ENCODE results near the gene HSPA12A.
A peak's percentile ranks its signal among the peaks of the same experiment; 100 is the strongest.
"Not testable (repeated sequence)": the region's sequence is repeated elsewhere in the genome, so short reads cannot be mapped to it uniquely, and the experiment has no call there.

HSPA12A gene

DNA sequence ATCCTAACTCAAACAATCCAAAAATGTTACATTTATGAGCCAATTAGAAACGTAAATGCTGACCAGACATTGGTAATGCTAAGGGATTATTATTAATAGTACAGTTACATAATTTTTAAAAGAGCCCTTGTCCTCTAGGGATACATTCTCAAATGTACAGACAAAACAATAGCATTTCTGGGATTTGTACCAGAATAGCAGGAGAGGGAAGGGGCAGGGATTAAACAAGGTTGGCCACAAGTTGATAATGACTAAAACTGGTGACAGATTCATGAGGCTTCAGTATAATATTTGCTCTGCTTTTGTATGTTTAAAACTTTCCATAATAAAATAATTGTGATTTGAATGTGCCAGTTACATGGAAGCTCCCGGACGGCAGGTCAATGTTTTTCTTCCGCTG is 27.0 kb downstream of the HSPA12A start:
- DNase-seq (ENCODE audit: low spot score): no peak

DNA sequence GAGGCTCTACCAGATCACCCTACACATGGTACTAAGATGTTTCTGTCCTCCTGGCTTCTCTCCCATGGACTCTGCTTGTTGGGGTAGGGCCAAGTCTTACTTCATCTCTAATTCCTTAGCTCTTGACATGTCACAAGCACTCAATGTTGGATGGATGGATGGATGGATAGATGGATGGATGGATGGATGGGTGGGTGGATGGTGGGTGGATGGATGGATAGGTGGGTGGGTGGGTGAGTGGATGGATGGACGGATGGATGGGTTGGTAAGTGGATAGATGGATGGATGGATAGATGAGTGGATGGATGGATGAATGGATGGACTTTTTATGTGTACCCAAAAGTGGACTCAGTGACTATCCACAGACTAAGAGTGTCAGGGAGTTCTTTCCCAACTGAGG is 28.5 kb downstream of the HSPA12A start:
- DNase-seq (ENCODE audit: low spot score): no peak

DNA sequence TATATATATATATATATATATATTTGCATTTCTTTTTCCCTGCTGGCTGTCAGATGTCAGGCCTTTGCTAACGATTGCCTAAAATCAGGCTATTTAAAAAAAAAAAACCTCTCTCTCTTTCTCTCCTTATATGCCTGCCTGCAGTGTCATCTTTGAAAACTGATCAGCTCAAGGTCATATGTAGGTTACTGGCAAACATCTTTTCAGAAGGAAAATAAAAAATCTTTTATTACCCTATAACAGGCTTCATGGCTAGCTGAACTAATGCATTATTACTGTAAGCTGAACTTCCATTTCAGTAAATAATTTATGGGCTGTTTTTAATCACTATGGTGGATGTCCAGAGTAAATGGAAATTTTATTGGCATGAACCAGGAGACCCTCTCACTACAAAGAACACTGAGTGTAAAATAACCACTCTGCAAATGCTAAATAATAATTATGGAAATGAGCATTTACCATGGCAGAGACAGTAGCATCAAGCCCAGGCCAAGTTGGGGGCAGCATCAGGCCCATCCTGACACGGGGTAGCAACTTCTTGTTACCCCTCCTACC is 29.3 kb downstream of the HSPA12A start:
- DNase-seq (ENCODE audit: low spot score): no peak

DNA sequence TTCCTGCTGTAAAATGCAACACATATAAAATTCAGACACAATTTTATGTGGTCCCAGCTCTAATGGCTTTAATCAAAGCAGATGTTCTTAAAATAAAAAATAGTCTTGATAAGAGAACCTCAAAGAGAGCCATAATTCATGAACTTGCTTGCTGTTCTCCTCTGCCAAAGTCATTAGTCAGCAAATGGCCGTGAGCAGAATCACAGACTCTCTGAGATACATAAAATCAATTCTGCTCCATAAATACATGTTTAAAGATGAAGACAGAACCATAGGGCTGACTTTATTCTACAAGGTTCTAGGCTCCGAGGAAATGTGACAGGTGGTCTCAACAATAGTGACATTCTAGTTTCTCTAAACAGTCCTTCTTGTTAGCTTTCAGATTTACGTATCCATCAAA is 29.8 kb downstream of the HSPA12A start:
- no peak for DNase-seq (ENCODE audit: low spot score)

DNA sequence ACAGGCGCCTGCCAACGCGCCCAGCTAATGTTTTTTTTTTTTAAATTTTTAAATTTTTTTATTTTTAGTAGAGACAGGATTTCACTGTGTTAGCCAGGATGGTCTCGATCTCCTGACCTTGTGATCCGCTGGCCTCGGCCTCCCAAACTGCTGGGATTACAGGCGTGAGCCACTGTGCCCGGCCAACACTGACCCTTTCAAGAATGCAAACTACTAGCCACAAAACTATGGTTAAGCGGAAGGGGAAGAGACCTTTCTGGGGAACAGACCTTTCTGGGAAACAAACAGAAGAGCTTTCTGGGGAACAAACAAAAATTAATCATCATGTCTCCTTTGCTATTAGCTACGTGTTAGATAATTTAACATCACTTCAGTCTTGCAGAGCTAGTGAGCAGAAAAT is 30.6 kb downstream of the HSPA12A start:
- DNase-seq (ENCODE audit: low spot score): not testable (repeated sequence)

DNA sequence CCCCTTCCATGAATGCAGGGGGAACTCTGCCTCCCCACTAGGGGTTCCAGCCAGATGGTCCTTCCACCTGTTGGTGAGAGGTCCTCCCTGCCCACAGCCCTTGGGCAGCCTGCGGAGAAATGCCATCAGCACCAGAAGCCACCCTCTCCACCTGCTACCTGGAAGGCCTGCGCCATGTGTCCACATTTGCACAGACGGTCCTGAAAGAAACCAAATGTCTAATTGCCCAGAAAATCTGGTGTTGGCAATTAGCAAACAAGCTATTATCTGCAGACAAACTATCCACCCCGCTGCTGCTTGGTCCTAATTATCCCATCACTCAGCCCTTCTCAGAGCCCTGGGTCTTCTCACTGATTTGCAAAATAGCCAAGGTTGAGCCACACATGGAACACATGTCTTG is 32.3 kb downstream of the HSPA12A start:
- no peak for DNase-seq (ENCODE audit: low spot score)

DNA sequence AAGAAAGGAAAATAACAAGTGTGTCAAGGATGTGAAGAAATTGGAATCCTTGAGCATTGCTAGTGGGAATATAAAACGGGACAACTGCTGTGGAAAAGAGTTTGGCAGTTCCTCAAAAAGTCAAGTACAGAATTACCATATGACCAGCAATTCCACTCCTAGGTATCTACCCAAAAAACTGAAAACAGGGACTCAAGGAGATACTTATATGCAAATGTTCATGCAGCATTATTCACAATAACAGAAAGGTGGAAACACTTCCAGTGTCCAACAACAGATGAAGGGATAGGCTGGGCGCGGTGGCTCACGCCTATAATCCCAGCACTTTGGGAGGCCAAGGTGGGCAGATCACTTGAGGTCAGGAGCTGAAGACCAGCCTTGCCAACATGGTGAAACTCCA is 33.5 kb downstream of the HSPA12A start:
- no peak for DNase-seq (ENCODE audit: low spot score)

DNA sequence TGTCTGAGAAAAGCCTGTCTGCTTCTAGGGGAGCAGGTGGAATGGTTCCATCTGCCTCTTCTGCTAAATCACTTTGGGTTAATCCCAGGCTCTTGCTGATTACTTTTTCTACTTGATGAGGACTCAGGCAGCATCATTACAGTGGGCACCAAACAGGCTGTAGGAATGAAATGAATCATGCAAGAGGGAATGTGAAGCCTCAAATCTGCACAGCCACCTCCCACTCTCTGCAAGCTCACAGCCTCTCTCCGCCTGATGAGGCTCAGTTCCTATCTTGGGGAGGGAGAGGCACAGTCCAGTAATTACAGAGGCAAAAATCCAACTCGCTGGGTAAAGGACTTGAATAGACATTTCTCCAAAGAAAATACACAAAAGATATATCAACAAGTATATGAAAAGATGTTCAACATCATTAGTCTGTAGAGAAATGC is 34.0 kb downstream of the HSPA12A start:
- DNase-seq (ENCODE audit: low spot score): no peak

DNA sequence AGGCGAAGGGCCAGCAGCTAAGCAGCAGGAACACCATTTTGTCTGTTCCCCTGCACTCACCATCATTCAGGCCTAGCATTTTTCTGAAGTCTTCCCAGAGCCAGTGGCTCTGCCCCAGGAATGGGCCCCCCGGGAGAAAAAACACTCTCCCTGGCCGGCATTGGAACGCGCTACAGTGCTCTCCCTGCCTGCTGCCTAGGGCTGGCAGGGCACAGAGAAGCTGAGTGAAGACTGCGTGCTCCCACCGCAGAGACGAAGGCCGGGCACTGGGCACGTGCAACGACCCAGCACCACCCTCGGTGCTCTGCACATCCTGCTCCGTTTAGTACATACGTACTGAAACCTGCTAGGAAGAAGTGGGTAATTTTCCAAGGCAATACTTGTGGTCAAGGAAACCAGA is 34.4 kb downstream of the HSPA12A start:
- no peak for DNase-seq (ENCODE audit: low spot score)

DNA sequence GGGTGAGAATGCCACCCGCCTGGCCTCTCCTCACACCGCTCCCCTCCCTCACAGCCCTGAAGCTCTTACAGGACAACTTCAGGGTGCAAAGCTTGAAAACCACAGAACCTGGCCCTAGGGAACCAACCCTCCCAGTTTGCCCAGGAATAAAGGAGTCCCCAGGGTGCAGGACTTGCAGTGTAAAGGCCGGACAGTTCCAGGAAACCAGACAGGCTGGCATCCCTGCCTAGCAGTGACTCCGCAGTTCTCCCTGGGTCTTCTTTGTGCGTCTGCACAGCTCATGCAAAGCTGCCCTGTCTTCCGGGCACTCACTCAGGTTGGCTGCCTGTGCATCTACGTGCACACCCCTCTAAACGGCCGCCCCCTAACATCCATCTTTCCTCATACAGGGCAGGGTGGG is 36.1 kb downstream of the HSPA12A start:
- no peak for DNase-seq (ENCODE audit: low spot score)

DNA sequence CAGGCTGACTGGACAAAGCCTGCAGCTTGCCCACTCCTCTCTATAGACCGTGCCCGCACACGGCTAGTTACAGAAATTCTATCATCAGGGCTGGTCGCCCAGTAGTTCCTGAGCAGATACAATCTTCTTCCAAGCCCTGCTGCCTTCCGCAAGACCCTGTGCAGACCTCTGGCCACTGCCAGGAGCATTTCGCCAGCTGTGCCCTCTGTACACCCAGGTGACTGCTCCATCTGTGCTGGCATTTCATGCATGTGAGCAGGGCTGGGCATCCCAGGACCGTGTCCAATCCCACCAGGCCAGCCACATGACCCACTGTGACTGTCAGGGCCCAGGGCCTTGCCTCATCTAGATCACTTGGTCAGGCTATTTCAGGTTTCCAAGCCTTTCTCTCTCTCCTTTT is 36.9 kb downstream of the HSPA12A start:
- DNase-seq (ENCODE audit: low spot score): no peak

DNA sequence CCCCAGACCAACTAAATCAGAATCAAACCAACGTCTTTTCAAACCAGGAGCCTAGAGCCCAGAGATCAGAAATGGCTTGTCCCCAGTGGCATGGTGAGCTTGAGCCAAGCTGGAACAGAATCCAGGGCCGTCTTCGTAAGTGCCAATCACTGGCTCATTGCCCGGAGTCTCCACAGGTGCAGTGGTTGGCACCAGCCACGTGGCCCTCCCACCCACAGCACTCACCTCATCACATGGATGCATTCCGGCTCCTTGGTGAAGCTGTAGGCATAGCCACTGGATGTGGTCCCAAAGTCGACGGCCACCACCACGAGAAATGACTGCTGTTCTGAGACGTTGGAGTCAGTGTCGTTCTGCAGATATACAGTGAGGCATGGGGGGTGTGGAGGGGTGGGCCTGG is 37.4 kb downstream of the HSPA12A start:
- no peak for DNase-seq (ENCODE audit: low spot score)

DNA sequence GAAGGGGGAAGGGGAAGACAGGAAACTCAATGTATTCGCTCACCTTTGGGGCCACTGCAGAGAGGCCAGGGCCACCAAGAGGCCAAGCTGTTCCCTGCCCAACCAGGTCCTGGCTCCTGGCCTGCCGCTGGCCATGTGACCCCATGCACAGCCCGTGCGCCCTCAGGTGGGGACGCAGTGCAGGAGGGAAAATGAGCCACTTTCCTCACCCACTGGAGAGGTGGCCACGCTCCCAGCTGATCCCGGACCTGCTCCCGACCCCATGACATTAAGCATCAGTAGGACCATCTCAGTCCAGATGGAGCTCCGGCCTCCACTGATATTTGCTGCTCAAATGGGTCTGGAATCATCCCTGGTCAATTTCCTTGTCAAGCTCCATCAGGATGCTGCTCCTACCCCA is 40.2 kb downstream of the HSPA12A start:
- no peak for DNase-seq (ENCODE audit: low spot score)

DNA sequence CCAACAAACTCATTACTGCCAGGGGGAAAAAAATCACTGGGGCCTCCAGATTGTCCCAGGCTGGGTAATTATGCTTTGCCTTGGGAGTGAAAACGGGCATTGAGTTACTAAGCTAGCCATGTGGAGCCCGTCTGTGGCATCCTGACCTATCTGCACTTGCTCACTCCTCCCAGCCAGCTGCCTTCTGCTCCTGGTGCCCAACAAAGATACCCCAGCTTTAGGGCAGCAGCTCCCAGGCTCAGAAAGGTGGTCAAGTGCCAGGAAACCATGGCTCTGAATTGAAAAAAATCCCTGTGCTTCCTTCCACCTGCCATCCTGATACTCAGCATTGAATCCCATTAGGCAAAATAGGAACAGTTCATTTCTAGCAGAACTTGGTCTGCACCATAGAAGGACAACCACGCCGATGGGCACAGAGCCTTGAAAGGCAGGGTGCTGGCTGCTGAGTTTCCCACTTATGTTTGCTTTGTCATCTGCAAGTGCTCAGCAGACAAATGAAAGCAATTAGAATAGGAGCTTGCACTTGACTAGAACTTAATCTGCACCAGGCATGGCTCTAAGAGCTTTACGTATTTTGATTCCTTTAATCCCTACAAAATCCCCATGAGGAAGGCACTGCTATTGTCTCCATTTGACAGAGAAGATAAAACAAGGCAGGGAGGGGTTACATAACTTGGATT is 42.8 kb downstream of the HSPA12A start:
- no peak for DNase-seq (ENCODE audit: low spot score)

DNA sequence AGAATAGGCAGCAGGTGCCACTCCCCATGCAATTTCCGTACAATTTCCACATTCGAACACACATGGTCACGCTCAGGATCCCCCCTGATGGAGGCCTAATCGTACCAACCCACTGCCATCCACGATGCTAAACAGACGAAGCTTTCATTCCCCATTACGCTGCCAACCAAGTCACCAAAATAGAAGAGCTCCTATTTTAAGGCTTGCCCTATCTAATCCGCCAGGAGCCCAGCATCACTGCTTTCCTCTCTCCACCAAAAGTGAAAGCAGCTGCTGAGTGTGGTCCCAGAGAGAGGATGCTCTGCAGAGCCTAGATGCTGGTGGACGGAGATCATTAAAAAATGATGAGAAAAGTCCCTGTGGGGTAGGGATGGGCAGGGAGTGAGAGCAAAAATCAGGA is 43.3 kb downstream of the HSPA12A start:
- no peak for DNase-seq (ENCODE audit: low spot score)

DNA sequence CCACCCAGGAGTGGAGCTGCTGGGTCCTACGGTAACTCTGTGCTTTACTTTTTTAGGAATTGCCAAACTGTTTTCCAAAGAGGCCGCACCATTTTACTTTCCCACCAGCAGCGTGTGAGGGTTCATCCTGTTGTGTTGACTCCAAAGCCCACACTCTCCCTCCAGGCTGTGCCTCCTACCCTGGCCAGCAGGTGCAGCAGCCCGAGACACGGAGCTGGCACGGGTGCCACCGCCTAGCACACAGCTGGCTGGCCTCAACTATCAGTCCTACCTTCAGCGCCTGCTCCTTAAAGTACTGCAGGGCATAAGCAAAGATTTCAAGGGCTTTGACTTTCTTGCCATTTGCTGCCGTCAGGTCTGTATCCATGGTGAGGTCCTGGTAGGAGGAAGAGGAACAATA is 44.0 kb downstream of the HSPA12A start:
- no peak for DNase-seq (ENCODE audit: low spot score)

DNA sequence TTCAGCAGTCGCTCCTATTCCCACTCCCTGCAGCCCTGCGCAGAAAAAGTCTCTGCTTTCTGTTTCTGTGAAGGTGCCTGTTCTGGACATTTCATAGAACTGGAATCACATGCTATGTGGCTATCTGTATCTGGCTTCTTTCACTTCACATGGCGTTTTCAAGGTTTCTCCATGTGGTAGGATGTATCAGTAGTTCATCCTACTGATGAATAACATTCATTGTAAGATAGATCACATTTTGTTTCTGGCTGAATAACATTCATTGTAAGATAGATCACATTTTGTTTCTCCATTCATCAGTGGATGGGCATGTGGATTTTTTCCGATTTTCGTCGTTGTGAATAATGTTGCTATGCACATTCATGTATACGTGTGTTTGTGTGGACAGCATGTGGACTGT is 44.5 kb downstream of the HSPA12A start:
- DNase-seq (ENCODE audit: low spot score): no peak

DNA sequence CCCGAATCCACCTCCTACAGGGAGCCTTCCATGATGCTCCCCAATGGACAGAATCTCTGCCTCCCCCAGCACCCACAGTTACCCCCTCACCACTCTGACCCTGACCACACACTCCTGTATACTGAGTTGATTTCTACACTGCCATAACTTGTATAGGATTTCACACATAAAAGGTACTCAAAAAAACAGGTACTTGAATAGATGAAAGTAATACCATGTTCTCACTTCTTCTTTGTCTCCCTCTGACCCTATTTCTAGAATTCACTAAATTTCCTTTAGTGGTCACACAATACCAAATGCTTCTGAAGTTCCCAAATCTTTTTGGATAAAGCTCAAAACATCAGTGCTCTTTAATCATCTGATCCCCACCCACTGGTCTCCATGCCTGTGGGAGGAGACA is 45.4 kb downstream of the HSPA12A start:
- no peak for DNase-seq (ENCODE audit: low spot score)

DNA sequence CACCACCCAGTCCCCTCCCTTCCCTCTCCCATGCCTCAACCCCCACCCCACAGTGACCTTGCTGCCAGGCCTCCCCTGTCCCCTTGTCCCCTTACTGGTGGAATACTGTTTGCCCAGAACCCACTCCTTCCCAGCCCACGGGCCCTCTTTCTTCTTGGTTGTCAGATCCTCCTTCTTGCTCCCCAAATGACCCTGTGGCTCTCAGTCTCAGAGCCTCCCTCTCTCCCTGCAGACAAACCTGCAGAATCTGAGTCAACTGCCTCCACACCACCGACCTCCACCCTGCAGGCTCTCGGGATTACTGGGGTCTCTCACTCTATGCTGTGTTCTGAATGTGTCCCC is 47.5 kb downstream of the HSPA12A start:
- DNase-seq (ENCODE audit: low spot score): no peak

DNA sequence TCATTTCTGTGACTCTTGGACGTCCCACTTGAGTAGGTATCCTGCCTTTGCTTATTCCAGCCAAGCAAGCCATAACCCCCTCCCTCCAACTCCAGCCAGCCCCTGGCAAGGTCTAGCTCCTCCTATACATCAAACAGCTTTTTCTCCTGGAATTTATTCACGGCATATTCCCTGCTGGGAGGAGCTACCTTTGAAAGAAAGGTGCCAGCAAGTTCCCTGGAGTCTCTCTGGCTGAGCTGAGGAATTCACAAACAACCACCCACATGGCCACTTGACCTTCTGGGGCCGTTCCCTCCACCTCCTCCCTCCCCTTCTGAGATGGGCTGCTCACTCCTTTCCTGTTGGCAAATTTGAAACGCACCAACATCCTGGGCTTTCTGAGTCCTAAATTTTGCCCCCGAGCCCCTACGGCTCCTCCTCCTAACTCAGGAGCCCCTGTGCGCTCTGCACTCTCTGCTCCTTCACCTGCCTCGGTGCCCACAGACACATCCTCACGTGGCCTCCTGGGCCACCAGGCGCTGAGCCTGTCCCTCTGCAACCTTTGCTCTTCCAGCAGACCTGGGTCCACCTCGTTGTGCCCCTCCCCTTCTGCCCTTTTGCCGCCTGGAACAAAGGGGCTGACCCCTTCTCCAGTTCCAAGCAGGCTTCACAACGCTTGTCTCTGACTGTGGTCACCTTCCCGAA is 48.0 kb downstream of the HSPA12A start:
- DNase-seq (ENCODE audit: low spot score): peak; percentile 16

DNA sequence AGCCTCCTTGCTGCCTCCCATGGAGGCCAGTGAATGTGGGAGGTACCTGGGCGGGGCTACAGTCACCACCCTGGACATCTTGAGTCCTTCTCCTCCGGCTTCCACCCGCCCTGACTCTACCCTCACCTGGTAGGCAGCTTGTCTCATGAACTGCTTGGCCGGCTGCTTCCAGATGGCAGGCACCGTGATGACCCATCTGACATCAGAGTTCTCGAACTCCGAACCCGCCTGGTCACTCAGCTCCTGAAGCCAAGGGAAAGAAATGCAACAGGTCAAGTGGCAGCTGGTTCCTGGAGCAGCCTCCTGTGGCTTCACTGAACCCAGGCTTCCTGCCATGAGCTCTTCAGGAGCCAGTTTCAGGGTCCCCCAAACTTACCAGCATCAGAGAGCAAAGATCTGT is 50.1 kb downstream of the HSPA12A start:
- no peak for DNase-seq (ENCODE audit: low spot score)

DNA sequence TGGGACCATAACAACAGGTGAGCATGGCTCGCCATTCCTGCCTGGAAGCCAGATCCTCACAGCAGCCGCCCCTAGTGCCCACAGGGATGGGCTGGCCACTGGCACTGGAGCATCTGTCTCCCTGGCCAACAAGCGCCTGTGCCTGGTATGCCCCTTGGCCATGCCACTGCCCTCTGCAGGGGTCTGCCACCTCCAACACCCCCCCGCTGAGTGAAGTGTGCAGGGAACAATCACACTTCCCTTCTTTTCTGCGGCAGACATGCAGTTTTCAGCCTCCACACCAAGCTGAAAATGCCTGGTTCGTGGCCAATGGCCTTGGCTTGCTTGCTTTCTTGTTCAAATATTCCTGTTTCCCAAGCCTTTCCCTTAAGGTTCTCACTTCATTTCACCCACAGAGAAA is 50.7 kb downstream of the HSPA12A start:
- no peak for DNase-seq (ENCODE audit: low spot score)

DNA sequence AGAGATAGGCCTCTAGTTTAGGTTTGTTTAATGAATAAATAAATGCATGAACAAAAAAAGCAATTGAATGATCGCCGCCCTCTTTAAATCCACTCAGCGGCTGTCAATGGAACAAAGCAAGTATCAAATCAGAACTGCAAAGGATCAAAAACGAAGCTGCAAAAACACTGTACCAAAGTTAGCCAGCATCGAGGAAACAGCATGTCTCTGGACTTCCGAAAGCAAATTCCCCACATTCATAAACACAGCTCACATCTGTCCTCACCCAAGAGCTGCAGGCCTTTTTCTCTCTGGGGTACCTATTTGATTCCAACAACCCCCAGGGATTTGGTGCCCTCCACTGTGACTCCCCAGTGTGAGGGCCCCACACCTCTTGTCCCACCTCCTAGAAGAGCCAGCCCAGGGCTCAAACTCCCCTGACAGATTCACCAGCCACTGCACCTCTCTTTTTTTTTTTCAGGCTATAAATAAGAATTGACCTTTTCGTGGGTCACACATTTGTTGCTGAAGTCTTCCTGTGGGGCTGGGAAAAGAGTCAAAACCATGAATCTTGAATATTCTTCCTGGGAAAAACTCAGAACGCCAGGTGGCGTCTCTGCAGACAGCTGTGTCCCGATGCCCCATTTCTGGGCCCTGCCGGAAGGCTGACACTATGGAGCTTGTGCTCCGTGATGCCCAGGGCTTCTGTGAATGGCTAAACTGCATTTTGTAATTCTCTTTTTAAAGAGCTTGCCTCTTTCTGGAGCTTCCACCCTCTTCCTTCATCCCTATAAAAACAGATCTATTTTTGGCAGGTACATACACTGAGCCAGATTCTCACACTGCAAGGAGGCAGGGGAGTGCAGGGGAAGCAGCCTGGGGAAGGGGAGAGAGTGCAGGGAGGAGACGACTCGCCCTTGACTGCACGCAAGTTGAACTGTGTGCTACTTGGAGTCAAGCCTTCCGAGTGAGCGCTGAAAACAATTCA is 51.7 kb downstream of the HSPA12A start:
- no peak for DNase-seq (ENCODE audit: low spot score)

Data from SW480 (cell line).